ENCODE results near the gene NADK.

The NADK gene

DNA sequence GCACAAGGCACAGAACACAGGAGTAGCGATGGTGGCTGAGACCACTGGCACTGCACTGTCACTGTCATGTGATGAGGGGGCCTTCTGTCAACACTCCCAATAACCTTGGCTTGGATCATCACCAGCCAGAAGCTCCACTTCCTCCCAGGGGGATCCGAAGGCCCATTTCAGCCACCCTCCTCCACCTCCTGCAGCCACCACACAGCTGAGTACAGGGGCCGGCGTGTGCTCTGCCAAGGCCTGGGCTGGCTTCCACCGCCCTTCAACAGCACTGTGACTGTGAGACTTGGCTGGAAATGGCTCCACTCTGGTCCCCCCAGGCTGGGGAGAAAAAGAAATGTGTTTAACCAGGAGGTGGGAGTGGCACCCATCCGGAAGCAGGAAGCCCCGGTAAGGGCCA, 9.9 kb upstream of the NADK start:
- no peak overlapping the region for H3K27ac ChIP-seq
- DNase-seq (ENCODE audit: low read depth, low spot score): no peak

DNA sequence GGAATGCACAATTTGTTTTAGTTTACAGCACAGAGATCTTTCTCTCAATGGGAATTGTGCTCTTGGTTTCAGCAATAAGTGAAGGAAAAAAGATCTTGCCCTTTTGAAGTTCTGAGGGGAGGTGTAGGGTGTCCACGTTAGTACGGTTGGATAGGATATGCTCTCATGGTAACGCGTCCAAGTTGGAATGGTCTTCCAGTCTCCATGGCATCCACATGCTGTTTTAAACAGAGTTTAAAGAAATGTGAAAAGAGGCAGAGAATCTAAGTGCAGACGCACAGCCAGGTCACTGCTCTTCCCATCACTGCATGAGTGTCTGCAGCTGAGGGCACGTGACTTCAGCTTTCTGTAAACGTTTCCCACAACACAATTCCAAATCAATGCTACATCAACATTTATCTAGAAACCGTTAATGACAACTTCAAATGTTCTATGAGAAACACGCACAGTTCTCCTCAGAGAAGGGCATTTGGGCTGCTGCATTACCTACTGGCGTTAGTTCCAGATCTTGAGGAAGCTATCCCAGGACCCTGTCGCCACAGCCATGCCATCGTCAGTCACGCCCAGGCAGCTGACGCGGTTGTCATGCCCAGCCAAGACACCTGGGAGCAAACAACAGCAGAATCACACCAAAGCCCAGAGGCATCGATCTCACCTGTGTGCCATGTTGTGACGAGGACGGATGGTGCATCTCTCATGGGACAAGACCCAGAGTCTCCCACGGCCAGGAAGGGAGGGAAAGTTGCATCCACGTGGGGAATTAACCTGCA, 8.8 kb upstream of the NADK start:
- no peak overlapping the region for H3K27ac ChIP-seq
- no peak for DNase-seq (ENCODE audit: low read depth, low spot score)

DNA sequence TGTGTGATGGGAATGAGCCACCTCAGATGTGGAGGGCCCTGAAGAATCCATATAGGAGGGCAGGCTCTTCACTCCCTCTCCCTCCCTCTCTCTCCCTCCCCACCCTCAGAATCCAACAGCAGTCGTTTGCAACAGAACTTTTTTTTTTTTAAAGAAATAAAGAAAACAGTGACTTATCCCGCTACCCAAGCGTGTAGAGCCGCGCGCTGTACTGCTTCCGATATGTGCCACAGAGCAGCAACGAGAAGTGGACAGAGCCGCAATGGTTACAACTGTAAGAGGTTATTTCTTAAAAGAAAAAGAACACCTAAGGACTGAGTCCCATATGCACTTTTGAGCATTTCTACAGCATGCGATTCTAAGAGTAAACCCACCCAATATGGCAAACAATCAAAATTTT, 7.4 kb upstream of the NADK start:
- H3K27ac ChIP-seq: no peak overlapping the region
- DNase-seq (ENCODE audit: low read depth, low spot score): no peak

DNA sequence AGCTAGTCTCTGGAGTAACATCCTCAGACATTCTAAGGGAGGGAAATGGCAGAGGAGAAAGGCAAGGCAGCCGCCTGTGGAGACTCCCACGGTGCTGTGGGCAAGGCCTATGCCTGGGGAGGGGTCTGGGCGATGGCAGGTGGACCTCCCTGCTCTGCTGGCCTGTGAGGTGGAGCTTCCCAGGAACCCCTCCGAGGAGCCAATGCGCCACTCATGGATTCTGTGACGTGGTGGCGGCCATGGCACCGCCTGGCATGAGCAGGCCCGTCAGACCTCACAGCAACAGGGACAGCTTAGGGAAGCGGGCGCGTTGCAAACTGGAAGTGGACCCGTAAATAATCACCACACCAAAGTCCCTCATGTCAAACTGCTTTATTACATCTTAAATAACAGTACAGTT, 6.7 kb upstream of the NADK start:
- peak overlapping the region; percentile 79 for H3K27ac ChIP-seq
- no peak for DNase-seq (ENCODE audit: low read depth, low spot score)

DNA sequence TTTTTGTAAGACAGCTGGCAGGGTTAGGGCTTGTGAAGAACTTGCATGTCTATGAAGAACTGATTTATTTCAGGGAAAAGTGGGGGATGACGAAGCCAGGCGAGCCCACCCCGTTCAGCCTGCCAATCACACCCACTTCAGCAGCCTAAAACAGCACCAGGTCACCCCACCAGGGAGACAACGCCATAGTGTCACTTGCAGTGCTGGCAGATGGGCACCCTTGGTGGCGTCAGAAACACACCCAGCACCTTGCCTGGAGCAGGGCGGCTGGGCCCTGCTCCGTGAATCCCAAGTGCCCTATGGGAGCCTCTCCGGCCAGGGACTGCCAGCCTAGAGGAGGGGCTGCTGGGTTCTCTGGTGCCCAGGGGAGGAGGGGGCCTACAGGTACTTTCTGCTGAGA, 5.0 kb upstream of the NADK start:
- no peak for DNase-seq (ENCODE audit: low read depth, low spot score)
- peak overlapping the region; percentile 79 for H3K27ac ChIP-seq

DNA sequence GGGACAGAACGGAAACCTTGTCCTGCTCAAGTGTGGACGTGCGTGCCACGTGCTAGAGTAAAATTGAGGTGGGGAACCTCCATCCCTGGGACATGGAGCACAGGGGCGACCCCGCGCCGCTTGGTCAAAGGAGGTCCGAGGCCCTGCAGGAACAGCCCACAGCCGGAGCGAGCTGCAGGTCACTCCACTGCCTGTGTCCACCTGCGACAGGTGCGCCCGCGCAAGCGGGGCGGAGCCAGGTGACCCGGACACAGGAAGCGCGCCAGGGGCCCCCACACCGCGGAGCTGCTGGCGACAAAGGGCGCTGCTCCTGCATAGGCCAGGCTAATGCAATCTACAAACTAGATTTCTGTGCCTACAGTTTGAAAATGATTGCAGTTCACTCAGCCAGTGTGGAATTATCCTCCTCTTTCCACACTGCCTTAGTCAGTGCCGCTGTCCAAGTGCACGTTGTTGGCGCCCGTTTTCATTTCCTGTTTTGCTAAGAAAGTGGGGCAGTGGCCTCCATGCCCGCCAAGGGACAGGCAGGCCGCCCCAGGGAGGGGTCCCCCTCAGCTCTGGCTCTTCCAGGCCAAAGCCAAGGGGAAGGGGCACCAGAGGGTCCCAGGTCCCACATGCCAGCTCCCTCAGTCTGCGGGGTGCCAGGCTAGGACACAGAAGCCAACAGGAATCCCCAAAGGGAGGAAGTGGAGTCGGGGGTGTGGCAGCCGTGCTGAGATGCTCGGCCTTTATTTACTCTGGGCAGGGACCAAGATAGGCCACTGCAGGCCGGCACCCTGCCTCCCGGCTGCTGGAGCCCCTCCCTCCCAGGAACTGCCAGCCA, 4.3 kb upstream of the NADK start:
- H3K27ac ChIP-seq: peak overlapping the region; percentile 79
- no peak for DNase-seq (ENCODE audit: low read depth, low spot score)

DNA sequence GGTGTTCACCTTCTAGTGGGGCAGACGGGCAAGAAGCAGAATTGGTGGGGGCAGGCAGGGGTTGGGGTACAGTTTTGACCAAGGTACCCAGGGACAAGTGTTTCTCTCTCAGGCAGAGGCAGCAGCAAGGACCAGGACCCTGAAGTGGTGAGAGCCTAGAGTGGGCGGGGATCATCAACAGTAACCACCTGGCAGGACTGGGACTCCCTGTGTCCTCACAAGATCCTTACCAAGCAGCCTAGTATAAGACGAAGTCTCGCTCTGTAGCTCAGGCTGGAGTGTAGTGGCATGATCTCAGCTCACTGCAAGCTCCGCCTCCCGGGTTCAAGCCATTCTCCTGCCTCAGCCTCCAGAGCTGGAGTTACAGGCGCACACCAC, 3.2 kb upstream of the NADK start:
- H3K27ac ChIP-seq: no peak overlapping the region
- no peak for DNase-seq (ENCODE audit: low read depth, low spot score)

DNA sequence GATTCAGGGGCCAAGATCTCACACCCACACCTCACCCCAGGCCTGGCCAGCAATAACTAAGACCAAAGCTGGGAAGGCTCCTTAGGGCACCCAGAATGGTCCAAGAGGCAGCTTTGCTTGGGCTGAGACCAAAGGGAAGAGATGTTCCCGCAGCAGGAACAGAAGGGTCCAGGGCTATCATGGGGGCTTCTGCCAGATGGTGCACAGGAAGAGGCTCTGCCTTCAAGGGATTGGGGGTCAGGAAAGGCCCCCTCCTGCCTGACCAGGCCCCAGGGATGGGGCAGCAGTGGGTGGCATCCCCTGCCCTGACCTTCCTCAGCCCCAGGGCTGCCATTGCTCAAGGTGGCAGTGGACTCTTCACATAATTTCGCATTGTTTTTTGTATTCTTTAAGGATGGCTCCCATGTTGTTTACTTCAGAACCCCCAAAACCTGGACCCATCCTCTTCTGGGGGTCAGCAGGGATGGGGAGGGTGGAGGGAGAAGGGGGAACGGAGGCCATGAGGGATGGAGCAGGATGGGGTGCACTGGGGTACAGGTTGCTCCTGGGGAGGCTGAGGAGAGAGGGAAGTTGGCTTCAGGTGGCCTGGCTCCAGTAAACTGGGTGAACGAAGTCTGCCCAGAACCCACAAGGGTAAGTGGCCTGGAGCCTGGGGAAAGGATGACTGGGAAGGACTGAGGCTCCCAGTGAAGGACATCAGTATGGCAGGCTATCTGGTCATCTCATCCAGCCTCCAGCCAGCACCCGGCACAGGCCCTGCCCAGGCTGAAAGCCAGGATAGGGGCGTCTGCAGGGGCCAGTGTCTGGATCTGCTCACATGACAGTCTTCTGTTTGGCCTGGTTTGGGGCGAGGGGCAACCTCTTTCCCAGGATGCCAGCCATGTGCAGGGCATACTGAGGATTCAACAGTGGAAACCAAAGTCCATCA, 2.6 kb upstream of the NADK start:
- peak overlapping the region; percentile 64 for H3K27ac ChIP-seq
- DNase-seq (ENCODE audit: low read depth, low spot score): no peak

DNA sequence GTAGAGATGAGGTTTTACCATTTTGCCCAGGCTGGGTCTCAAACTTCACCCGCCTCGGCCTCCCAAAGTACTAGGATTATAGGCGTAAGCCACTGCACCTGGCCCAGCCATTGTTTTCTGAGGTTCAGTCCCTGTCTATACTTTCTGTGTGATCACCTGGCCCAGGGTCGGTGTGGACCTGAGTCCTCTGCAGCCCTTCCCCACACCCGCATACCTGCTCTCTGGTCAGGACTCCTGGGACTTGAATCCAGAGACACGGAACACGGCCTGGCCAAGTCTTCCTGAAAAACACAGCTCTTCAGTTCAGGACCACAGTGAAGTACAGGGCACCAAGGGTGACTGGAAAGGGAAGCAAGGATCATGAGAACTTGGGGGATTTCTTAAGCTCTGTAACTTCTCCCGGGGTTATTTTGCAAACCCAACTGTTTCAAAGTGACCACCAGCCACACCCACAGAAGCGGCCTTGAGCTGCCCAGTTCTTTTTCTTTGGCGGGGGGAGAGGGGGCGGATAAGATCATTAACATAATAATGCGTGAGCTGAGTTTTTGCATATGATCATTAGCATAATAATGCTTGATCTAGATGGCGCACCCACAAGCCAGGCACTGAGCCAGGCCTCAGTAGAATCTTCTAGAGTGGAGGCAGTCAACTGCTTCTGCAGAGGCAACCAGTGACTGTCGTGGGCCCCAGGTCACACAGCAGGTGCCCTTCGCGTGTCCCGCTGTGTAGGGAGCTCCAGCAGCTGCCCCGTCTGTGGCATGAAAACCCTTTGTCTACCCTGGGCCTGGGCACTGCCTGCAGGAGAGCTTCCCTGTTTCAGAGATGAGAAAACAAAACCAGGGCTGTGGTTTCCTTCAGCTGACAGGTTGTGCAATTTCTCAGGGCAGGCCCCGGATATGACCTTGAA, 1.7 kb upstream of the NADK start:
- DNase-seq (ENCODE audit: low read depth, low spot score): no peak
- peak overlapping the region; percentile 64 for H3K27ac ChIP-seq

DNA sequence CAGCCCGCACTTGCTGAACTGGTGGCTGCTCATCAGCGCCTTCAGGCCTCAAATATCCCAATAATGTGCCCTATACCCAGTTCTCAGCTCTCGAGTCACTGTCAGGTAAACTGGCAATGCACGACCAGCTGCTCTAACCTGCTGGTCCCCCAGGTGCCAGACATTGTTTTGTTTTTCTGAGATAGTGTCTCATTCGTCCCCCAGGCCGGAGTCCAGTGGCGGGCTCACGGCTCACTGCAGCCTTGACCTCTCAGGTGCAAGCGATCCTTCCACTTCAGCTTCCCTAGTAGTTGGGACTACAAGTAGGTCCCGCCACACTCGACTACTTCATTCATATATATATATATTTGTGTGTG, 1.0 kb upstream of the NADK start:
- H3K27ac ChIP-seq: peak overlapping the region; percentile 64
- no peak for DNase-seq (ENCODE audit: low read depth, low spot score)

DNA sequence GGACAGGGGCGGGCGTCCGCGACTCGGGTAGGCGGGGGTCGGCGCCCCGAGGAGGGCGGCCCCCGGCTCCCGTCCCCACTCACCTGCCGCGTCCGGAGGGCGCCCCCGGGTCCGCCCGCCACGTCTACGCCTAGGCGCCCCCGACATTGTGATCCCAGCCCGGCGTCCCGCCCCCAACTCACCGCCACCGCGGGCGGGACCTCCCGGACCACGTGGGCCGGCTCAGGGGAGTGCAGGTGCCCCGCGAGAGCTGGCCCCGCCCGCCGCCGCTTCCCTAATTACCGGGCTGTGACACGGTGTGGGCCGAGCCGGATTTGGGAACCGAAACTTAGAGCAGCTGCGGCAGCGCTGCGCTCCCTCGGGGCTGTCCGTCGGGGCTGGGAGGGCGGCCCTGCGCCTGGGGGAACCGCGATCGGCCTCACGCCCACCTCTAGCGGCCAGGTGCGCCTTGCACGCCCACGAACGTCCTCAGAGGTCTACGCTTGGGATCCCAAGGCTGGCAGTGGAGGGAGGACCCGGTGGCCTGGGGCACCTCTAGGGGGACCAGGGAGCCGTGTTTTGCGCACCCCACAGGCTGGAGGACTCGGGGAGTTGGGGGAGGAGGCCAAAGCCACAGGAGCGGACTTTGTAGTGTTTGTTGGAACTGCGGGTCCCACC, 521 bp upstream of the NADK start:
- peak; percentile 41 for DNase-seq (ENCODE audit: low read depth, low spot score)

DNA sequence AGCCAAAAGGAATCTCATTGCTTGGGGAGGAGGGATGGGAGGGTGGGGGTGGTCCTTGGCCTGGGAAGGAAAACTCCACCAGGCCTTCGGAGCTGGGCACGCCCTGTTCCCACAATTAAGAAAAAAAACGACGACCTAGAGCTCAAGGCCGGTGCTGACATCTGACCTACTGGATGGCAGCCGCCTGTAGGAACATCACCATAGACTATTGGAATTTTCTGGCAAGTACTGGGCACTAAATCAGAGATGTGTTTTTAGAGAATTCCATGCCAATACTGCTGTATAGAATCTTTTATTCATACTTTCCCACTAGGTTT, 729 bp downstream of the NADK start:
- DNase-seq (ENCODE audit: low read depth, low spot score): no peak
- H3K27ac ChIP-seq: peak overlapping the region; percentile 64

More for the DNA sequence above, 521 bp upstream of the NADK start:
- H3K27ac ChIP-seq: peak overlapping the region; percentile 64

DNA sequence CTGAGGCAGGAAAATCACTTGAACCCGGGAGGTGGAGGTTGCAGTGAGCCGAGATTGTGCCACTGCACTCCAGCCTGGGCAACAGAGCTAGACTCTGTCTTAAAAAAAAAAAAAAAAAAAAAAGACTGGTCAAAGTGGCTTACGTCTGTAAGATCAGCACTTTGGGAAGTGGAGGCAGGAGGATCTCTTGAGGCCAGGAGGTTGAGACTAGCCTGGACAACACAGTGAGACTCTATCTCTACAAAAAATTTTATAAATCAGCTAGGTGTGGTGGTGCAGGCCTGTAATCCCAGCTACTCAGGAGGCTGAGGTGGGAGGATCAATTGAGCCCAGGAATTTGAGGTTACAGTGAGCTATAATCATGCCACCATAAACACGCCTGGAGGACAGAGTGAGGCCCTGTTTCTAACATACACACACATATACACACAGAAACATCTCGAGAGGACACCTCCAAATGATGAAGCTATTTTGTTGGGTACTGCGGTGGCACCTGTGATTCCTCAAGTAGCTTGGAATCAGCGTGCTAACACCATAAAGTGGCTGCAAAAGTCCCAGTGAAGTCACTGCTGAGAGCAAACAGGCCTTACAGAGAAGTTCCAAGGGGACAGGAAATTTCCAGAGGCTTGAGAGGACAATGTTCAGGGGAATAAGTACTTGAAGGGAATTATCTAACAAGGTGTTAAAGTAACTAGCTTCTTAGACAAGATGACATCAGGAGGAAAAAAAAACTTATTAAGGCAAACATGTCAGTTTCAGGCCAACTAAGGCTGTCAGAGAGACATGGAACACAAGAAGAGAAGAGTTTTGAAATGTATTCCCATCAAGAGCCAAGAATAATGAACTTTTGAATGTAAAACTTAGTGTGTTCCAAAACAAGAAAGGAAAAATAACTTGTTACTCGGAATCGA, 1.3 kb downstream of the NADK start:
- no peak for DNase-seq (ENCODE audit: low read depth, low spot score)
- H3K27ac ChIP-seq: peak overlapping the region; percentile 64

DNA sequence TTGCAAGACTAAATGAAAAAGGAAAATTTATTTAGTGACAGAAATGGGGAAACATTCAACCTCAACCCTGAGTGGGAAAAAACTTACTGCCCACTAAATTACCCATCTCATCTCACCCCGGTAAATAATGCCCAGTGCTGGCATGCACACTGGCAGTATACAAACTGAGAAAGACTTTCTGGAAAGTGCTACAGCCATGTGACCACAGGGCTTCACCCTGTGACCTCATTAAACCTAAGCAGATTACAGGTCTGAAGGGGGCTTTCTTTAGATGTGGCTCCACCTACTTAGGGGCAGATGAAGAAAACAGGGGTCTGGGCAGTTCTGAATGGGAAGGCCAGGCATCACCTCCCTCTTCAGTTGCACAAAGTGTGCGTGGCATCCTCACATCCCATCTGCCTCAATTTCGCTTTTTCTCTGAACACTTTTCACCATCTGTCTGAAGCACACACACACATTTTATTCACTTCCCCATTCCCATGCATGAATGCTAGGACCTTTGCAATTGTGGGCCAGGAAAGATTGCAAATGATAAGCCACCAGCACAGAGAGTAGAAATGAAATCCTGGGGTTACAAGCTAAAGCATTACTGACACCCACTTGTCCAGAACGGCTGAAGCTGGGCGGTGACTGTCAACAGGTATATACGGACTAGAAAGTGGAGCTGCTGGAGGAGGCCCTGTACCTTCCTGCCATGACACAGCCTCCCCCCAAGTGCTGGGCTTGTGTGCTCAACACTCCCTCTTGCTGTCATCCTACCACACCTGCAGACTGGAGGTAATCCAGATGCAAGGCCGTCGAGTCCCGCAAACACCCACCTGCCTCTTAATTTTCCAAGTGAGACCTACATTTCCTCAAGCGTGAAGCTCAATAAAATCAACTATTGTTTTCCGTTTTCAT, 2.7 kb downstream of the NADK start:
- H3K27ac ChIP-seq: no peak overlapping the region
- DNase-seq (ENCODE audit: low read depth, low spot score): no peak

DNA sequence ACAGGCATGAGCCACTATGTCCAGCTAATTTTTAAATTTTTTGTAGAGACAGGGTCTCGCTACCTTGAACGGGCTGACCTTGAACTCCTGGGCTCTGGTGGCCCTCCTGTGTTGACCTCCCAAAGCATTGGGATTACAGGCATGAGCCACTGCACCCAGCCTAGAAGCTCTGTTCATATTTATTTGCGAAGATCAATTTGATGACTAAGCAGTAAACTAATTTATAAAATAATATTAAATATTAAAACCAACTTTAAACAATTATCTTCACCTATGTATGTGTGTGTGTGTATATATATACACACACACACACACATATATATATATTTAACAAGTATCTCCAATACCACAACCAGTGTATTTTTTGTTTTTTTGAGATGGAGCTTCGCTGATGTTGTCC, 4.4 kb downstream of the NADK start:
- no peak for DNase-seq (ENCODE audit: low read depth, low spot score)
- H3K27ac ChIP-seq: no peak overlapping the region

DNA sequence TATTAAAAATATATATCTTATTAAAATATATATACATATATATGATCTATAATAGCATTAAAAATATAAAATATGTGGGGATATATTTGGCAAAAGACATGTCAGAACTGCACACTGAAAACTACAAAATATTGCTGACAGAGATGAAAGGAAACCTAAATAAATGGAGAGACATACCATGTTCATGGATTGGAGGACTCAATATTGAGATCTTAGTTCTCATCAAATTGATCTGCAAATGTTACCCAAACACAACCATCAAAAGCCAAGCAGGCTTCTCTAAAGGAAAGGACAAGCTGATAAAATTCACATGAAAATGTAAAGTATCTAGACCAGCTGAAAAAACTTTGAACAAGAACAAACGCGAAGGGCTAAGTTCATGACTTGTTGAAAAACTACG, 7.2 kb downstream of the NADK start:
- no peak for DNase-seq (ENCODE audit: low read depth, low spot score)
- no peak overlapping the region for H3K27ac ChIP-seq

DNA sequence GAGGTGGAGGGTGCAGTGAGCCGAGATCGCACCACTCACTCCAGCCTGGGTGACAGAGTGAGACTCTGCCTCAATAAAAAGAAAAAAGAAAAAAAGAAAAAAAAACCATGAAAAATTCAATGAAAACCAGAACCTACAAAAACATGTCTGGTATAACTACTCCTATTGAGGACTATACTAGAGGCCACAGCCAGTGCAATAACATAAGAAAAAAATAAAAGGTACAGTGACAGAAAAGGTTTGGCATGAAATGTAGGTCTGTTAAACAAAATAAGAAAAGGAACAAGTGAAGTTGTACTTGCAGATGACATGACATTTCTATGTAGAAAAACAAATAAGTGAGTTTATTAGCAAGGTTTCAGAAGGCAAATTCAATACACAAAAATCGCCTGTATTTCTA, 8.2 kb downstream of the NADK start:
- no peak for DNase-seq (ENCODE audit: low read depth, low spot score)
- H3K27ac ChIP-seq: no peak overlapping the region
